Urinary bladder (tissue), 4 donors: Measurements from ENCODE around the gene NAV3. TPM values are rescaled to one million over a fixed set of nuclear protein-coding genes. Genes with fewer than 3 reads are reported as not detected.

Source experiments
- DNase-seq: peaks from one replicate; pipeline ENCODE4 v3.0.0-alpha.2; 2015; ENCODE audit errors: extremely low spot score
- H3K27ac ChIP-seq: one replicate; pipeline ENCODE4 v1.5.1; 2013; ENCODE audit warnings: low read depth, mild to moderate bottlenecking, moderate library complexity
- H3K36me3 ChIP-seq: one replicate; pipeline ENCODE4 v1.6.1; 2013; ENCODE audit warnings: mild to moderate bottlenecking, moderate library complexity; ENCODE audit not compliant: insufficient read depth
- H3K4me1 ChIP-seq: one replicate; pipeline ENCODE4 v1.6.1; 2013; ENCODE audit warnings: mild to moderate bottlenecking, moderate library complexity; ENCODE audit not compliant: insufficient read depth
- H3K4me3 ChIP-seq: one replicate; pipeline ENCODE4 v1.5.1; 2013; ENCODE audit warnings: low read depth, low read length
- WGBS: extraction: QIAGEN DNeasy Blood & Tissue Kit; methylation state at CpG from one replicate; pipeline ENCODE4 v1.1.7; 2013; 5-methylcytosine and 5-hydroxymethylcytosine counted together
- polyA plus RNA-seq: library from polyadenylated mRNA; stranded (reverse); fragments of 200-250 nt; gene quantifications from one replicate; pipeline ENCODE4 v1.2.3, GENCODE V29; 2013
- total RNA-seq: library from RNA; depleted of rRNA; stranded (reverse); fragments of >200 nt; gene quantifications from one replicate; pipeline ENCODE4 v1.2.3, GENCODE V29; 2014
- donor health status: healthy with polysubstance abuse.
- donor health status: healthy.

The NAV3 gene
- total and polyA plus RNA-seq, 2 donors: 5.3 to 97.2 TPM

DNA sequence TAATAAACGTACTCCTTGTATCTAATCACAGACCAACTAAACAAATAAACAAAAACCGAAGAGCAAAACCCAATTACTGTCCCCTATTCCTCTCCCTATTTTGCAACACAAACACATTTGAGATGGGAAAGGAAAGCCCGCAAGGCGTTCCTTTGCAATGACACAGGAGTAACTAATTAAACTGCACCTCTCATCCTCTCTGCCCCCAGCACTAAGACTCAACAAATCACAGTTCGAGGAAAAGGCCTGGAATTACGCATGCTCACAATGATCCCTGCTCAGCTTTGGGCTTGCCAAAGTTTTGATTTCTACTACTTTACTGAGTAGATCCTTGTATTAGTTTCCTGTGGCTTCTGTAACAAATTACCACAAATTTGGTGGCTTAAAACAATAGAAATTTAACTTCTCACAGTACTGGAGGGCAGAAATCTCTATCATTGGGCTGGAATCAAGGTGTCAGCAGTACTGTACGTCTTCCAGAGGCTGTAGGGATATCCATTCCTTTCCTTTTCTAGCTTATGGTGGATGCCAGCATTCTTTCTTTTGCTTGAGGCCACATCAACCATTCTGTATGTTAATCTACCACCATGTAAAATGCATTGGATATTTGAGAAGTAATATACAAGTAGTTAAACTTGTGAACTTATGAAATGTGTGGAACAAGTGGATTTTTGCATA lies 123.0 kb downstream of the NAV3 start:
- Histone ChIP-seq H3K4me1 (no peaks in the 10 kb centered on the region), H3K27ac (no peak overlapping the region), H3K36me3 (no peaks in the 10 kb centered on the region), H3K4me3 (no peak overlapping the region)
- 86% methylated on average over 7 of the region's 7 CpGs for WGBS
- DNase-seq: no peak

DNA sequence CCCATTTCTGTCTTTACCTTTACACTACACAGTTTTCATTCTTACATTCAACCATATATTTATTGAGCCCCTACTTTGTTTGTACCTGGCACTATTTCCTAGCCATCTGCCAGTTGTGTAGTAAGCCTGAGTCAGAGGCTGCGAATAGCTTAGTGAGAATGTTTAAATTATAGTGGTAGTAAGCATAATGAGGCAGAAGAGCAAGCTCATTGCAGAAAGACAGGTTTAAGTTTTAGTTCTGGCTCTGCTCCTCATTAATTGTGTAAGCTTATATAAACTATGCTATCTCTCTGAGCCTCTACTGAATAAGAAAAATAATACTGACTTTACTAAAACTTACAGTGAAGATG lies 123.5 kb downstream of the NAV3 start:
- Histone ChIP-seq H3K4me1 (no peaks in the 10 kb centered on the region), H3K36me3 (no peaks in the 10 kb centered on the region), H3K4me3 (no peak overlapping the region), H3K27ac (no peak overlapping the region)
- DNase-seq: no peak
- WGBS: 46% methylated on average over 1 of the region's 1 CpG

DNA sequence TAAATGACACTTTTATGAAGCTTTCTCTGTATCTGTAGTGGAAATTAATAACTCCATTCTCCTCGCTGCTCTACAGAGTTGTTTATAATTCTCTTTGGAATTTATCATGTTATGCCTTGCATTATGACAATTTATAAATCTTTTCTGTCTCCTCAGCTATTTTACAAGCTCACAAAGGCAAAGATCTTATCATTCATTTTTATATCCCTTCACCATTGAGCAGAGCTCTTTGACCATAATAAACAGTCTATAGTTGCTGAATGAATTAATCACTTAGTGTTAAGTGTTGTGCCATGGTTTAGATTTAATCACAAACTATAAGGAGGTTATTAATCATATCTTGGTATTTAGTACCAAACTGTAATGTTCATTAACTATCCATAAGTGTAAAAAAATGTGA lies 126.4 kb downstream of the NAV3 start:
- Histone ChIP-seq H3K36me3 (no peaks in the 10 kb centered on the region), H3K4me1 (no peaks in the 10 kb centered on the region), H3K27ac (no peak overlapping the region), H3K4me3 (no peak overlapping the region)
- WGBS: 28% methylated on average over 1 of the region's 1 CpG
- no peak for DNase-seq

GRCh38 chr12:77963576-77964178 lies 133.0 kb downstream of the NAV3 start:
- H3K4me1 ChIP-seq: no peaks in the 10 kb centered on the region
- no peak for DNase-seq
- 93% methylated on average over 2 of the region's 2 CpGs for WGBS
- H3K36me3 ChIP-seq: no peaks in the 10 kb centered on the region
- no peak overlapping the region for H3K27ac ChIP-seq
- H3K4me3 ChIP-seq: no peak overlapping the region

GRCh38 chr12:77965790-77966189 lies 135.1 kb downstream of the NAV3 start:
- Histone ChIP-seq H3K4me1 (no peaks in the 10 kb centered on the region), H3K27ac (no peak overlapping the region), H3K4me3 (no peak overlapping the region), H3K36me3 (no peaks in the 10 kb centered on the region)
- 28% methylated on average over 3 of the region's 3 CpGs for WGBS
- no peak for DNase-seq

DNA sequence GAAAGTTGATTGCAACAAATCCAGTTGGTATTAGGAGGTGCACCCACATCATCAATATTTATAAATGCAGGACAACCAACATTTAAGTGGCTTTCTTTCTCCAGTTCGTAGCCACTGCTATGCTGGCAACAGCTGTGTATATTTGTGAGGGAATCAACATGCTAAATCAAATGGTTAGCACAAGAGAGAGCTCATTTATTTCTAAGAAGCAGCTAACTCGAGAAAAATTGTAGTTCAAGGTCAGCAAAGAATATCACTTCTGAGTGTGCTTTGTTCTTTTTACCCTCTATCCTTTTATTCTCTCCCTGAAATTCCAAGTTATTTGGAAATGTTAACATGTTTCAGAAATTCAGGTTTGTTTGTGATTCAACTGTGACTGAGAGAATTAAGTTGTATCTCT lies 137.3 kb downstream of the NAV3 start:
- H3K27ac ChIP-seq: no peak overlapping the region
- 52% methylated on average over 2 of the region's 2 CpGs for WGBS

GRCh38 chr12:77968571-77968970 lies 137.9 kb downstream of the NAV3 start:
- Histone ChIP-seq H3K27ac (no peak overlapping the region), H3K4me3 (no peak overlapping the region), H3K36me3 (no peaks in the 10 kb centered on the region), H3K4me1 (no peaks in the 10 kb centered on the region)
- DNase-seq: no peak
- WGBS: 88% methylated on average over 6 of the region's 6 CpGs

More for the DNA sequence above, 137.3 kb downstream of the NAV3 start:
- no peak overlapping the region for H3K4me3 ChIP-seq
- no peak for DNase-seq
- no peaks in the 10 kb centered on the region for H3K4me1 ChIP-seq
- no peaks in the 10 kb centered on the region for H3K36me3 ChIP-seq

GRCh38 chr12:77973579-77973978 lies 142.9 kb downstream of the NAV3 start:
- no peaks in the 10 kb centered on the region for H3K4me1 ChIP-seq
- DNase-seq: no peak
- no peak overlapping the region for H3K27ac ChIP-seq
- no peak overlapping the region for H3K4me3 ChIP-seq
- no peaks in the 10 kb centered on the region for H3K36me3 ChIP-seq
- WGBS: 24% methylated on average over 1 of the region's 1 CpG

DNA sequence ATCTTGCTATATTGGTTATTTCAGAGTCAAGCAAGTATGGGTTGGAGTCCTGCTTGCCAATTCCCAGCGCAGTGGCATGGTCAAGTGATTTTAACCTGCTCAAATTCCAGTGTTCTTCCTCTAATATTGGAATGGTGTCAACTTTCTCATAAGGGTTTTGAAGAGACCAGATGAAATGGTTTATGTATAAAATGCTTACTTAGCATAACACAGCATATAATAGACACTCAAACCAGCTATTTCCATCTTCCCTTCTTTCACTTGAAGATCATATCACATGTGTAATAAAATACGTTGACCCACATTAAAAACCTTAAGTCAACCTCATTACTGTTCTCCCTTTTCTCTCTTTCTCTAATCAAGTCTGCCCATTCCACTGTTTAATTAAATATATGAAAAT lies 144.0 kb downstream of the NAV3 start:
- no peaks in the 10 kb centered on the region for H3K36me3 ChIP-seq
- DNase-seq: no peak
- 99% methylated on average over 2 of the region's 2 CpGs for WGBS
- no peak overlapping the region for H3K27ac ChIP-seq
- no peaks in the 10 kb centered on the region for H3K4me1 ChIP-seq
- H3K4me3 ChIP-seq: no peak overlapping the region

DNA sequence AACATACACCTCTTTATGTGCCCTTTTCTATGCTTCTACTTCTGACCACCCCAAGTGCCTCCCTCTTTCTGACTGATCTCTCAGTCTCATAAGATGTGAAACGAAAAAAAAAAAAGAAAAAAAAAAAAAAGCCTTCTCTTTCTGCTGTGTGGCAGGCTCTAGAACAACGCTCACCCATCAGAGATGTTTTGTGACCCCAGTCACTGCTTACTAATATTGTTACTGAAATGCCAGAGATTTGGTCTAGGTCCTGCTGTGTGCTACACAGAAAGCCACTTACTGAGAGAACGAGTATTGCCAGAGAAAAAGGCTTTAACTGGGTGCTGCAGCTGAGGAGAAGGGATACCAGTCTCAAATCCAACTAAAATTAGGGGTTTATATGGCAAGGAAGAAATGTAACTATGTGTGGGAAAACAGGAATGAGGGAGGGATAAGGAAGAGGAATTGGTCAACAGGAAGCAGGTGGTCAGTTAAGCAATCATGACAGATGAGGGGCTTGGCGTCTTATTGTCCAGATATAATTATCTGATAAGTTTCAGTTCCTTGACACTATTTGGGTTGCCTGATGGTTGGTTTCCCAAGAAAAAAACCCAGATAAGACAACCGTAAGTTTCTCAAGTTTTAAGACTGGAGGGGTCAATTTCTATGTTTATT lies 149.0 kb downstream of the NAV3 start:
- no peaks in the 10 kb centered on the region for H3K4me1 ChIP-seq
- WGBS: 70% methylated on average over 5 of the region's 5 CpGs
- DNase-seq: no peak
- H3K27ac ChIP-seq: no peak overlapping the region
- H3K36me3 ChIP-seq: no peaks in the 10 kb centered on the region
- no peak overlapping the region for H3K4me3 ChIP-seq

GRCh38 chr12:77980782-77981181 lies 150.1 kb downstream of the NAV3 start:
- DNase-seq: no peak
- no peaks in the 10 kb centered on the region for H3K36me3 ChIP-seq
- WGBS: 51% methylated on average over 2 of the region's 2 CpGs
- H3K4me1 ChIP-seq: no peaks in the 10 kb centered on the region
- no peak overlapping the region for H3K4me3 ChIP-seq
- H3K27ac ChIP-seq: no peak overlapping the region

GRCh38 chr12:77983859-77984258 lies 153.2 kb downstream of the NAV3 start:
- no peak for DNase-seq
- Histone ChIP-seq H3K27ac (no peak overlapping the region), H3K36me3 (no peaks in the 10 kb centered on the region), H3K4me1 (no peaks in the 10 kb centered on the region), H3K4me3 (no peak overlapping the region)

DNA sequence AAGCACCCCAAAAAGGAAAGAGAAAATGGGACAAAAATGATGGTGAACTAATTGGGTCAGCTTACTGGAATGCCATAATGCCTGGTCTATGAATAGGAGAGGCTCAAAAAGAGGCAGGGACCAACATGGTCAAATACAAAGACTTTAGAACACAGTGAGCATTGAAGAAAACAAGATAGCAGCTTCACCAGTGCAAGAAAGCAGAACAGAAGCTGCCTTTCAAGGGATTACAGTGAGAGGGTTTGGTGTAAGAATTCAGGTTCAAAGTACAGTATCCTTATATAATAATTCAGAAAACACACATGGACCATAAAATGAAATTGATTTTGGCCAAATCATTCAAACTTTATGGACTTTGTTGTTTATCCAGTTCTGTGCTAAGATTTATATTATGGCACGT lies 162.1 kb downstream of the NAV3 start:
- H3K4me1 ChIP-seq: no peaks in the 10 kb centered on the region
- no peak overlapping the region for H3K27ac ChIP-seq
- no peaks in the 10 kb centered on the region for H3K36me3 ChIP-seq
- DNase-seq: no peak
- no peak overlapping the region for H3K4me3 ChIP-seq
- 88% methylated on average over 1 of the region's 1 CpG for WGBS

DNA sequence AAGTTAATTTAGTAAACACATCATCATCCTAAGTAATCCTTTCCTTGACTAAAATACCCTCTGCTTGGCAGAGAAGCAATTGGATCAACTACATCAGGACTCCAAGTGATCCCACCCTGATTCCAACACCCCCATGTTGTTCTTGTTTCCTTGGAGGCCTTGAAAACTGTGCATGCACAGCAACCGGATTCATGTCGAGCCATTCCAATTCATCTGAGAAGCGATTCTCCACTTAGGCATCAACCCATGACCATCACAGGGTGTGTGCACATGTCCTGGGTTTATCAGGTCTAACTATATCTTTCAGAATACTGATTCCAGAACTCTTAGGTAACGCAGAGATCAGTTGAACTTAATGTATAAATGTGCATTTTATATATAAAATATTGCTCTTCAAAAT lies 163.0 kb downstream of the NAV3 start:
- H3K4me3 ChIP-seq: no peak overlapping the region
- H3K4me1 ChIP-seq: no peaks in the 10 kb centered on the region
- no peaks in the 10 kb centered on the region for H3K36me3 ChIP-seq
- no peak overlapping the region for H3K27ac ChIP-seq
- no peak for DNase-seq
- WGBS: 61% methylated on average over 4 of the region's 4 CpGs
